Parathyroid adenoma (tissue), 2 donors: ENCODE results near the gene SCIMP.

Source experiments
- H2AFZ ChIP-seq: fragments of 300-600 bp; sonication (generic); one replicate; pipeline ENCODE4 v1.7.0; 2017; ENCODE audit warnings: antibody characterized with exemption, mild to moderate bottlenecking
- H3K27ac ChIP-seq: fragments of 300-600 bp; sonication (generic); one replicate; pipeline ENCODE4 v1.7.0; 2017
- H3K27me3 ChIP-seq: fragments of 300-600 bp; sonication (generic); one replicate; pipeline ENCODE4 v1.7.0; 2017; ENCODE audit warnings: low read length; ENCODE audit not compliant: control insufficient read depth, insufficient read depth
- H3K36me3 ChIP-seq: fragments of 300-600 bp; sonication (generic); one replicate; pipeline ENCODE4 v1.7.0; 2017; ENCODE audit warnings: low read length; ENCODE audit not compliant: control insufficient read depth, insufficient read depth
- H3K4me1 ChIP-seq: fragments of 300-600 bp; sonication (generic); one replicate; pipeline ENCODE4 v1.7.0; 2017; ENCODE audit warnings: control low read depth
- H3K4me2 ChIP-seq: fragments of 300-600 bp; sonication (generic); one replicate; pipeline ENCODE4 v1.7.0; 2017; ENCODE audit warnings: low read length
- H3K4me3 ChIP-seq: fragments of 300-600 bp; sonication (generic); one replicate; pipeline ENCODE4 v1.7.0; 2017; ENCODE audit warnings: low read depth, low read length
- H3K79me2 ChIP-seq: fragments of 300-600 bp; sonication (generic); one replicate; pipeline ENCODE4 v1.7.0; 2017; ENCODE audit warnings: control low read depth
- H3K9ac ChIP-seq: fragments of 300-600 bp; sonication (generic); one replicate; pipeline ENCODE4 v1.7.0; 2017; ENCODE audit warnings: mild to moderate bottlenecking
- H3K9me3 ChIP-seq: fragments of 300-600 bp; sonication (generic); one replicate; pipeline ENCODE4 v1.7.0; 2017; ENCODE audit warnings: low read length; ENCODE audit not compliant: control insufficient read depth
- TF ChIP-seq, protein P1 (sequence below): fragments of 300-600 bp; sonication (generic); IDR thresholded peaks from one replicate; pipeline ENCODE4 v1.7.0; 2017; ENCODE audit warnings: antibody characterized with exemption, mild to moderate bottlenecking
- donor health status: primary hyperparathyroidism.

The SCIMP gene

DNA sequence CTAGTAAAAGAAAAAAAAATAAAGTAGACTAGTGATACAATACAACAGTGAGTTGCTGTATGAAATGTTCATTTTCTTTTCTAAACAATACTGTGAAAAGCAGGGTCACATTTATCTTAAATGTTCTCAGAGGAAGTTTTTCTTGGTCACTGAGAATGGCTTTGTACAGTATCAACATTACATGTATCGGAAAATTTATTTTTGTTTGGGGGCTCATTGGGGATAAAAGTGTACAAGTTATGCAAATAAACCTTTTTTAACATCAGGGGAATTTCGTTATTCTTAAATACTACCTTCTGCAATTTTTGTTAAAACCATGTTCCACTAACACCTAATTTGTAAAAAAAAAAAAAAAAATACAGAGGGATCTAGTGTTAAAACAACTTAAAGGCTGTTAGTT is 34.3 kb downstream of the SCIMP start:
- H3K36me3 ChIP-seq, result no peaks in the 10 kb centered on the region
- peaks cover 33% of the 10 kb centered on the region for H3K79me2 ChIP-seq
- H3K4me2 ChIP-seq, result no peak overlapping the region
- H3K27me3 ChIP-seq, result no peaks in the 10 kb centered on the region
- H3K4me1 ChIP-seq, result no peaks in the 10 kb centered on the region
- no peaks in the 10 kb centered on the region for H3K9me3 ChIP-seq
- no peak overlapping the region for H3K27ac ChIP-seq
- H2AFZ ChIP-seq, result no peak overlapping the region
- no peak overlapping the region for H3K9ac ChIP-seq
- H3K4me3 ChIP-seq, result no peak overlapping the region
- TF ChIP-seq, protein P1, sequence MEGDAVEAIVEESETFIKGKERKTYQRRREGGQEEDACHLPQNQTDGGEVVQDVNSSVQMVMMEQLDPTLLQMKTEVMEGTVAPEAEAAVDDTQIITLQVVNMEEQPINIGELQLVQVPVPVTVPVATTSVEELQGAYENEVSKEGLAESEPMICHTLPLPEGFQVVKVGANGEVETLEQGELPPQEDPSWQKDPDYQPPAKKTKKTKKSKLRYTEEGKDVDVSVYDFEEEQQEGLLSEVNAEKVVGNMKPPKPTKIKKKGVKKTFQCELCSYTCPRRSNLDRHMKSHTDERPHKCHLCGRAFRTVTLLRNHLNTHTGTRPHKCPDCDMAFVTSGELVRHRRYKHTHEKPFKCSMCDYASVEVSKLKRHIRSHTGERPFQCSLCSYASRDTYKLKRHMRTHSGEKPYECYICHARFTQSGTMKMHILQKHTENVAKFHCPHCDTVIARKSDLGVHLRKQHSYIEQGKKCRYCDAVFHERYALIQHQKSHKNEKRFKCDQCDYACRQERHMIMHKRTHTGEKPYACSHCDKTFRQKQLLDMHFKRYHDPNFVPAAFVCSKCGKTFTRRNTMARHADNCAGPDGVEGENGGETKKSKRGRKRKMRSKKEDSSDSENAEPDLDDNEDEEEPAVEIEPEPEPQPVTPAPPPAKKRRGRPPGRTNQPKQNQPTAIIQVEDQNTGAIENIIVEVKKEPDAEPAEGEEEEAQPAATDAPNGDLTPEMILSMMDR, result no peak

DNA sequence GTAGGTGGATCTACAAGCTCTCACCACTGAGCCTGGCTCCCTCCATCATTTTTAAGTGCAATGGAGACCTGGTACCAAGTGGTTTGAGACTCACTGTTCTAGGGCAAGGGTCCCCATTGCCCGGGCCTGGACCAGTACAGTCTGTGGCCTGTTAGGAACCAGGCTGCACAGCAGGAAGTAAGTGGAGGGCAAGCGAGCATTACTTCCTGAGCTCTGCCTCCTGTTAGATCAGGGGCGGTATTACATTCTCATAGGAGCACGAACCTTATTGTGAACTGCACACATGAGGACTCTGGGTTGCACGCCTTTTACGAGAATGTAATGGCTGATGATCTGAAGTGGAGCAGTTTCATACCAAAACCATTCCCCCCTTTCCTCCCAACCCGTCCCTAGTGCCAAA is 36.2 kb downstream of the SCIMP start:
- no peak overlapping the region for H3K27ac ChIP-seq

GRCh38 chr17:5194346-5194745 is 40.3 kb downstream of the SCIMP start:
- Histone ChIP-seq H3K4me3 (no peak overlapping the region), H2AFZ (no peak overlapping the region), H3K36me3 (no peaks in the 10 kb centered on the region), H3K9me3 (no peaks in the 10 kb centered on the region), H3K4me1 (peaks cover 6% of the 10 kb centered on the region), H3K79me2 (peaks cover 18% of the 10 kb centered on the region), H3K27ac (no peak overlapping the region), H3K4me2 (no peak overlapping the region), H3K27me3 (no peaks in the 10 kb centered on the region), H3K9ac (no peak overlapping the region)
- TF ChIP-seq, protein P1, result no peak

More for the DNA sequence above, 36.2 kb downstream of the SCIMP start:
- no peak overlapping the region for H3K4me3 ChIP-seq
- TF ChIP-seq, protein P1, result no peak
- H3K79me2 ChIP-seq, result peaks cover 26% of the 10 kb centered on the region
- H3K27me3 ChIP-seq, result no peaks in the 10 kb centered on the region
- no peaks in the 10 kb centered on the region for H3K36me3 ChIP-seq
- H3K4me2 ChIP-seq, result no peak overlapping the region
- H3K4me1 ChIP-seq, result no peaks in the 10 kb centered on the region
- H2AFZ ChIP-seq, result no peak overlapping the region
- no peak overlapping the region for H3K9ac ChIP-seq
- H3K9me3 ChIP-seq, result no peaks in the 10 kb centered on the region

DNA sequence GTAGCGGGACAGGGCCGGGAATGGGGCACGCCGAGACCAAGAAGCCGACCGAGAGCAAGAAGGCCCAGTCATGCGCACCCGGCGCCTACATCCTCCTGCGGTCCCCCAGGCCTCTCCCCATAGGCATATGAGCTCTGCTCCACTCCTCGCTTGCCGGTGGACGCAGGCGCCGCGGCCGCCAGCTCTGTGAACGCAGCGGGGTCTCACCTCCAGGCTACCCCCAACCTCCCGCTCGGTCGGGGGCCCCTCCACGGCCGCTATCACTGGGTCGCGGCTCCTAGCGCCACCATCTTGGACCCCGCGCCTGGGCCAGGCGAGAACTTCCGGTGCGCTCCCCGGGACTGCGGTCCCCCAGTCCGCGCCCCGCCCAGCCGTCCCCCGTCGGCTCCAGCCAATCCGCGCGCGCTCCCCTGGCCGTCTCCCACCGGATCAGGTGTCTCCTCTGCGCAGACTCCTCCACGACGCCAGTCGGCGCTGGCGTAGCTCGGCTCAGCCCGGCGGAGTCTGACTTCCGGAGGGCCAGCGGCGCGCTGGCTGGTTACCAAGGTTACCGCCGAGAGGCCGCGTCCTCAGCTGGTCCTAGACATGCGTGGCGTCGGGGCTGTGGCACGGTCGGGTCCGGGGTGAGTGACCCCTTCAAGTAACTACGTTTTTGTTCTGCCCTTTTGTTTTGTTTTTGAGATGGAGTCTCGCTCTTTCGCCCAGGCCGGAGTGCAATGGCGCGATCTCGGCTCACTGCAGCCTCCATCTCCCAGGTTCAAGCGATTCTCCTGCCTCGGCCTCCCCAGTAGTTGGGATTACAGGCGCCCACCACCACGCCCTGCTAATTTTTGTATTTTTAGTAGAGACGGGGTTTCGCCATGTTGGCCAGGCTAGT is 42.9 kb downstream of the SCIMP start, which contains the start of gene ZNF594:
TSS of gene ZNF594 (minus strand) at position 328 of the 877 bp plus-strand sequence. CDS start 7,612 bp downstream, outside the sequence.
- Histone ChIP-seq H3K9ac (peak within 1 kb of the TSS; percentile 42), H3K27ac (peak within 1 kb of the TSS; percentile 76), H3K9me3 (peaks cover 5% of the 10 kb centered on the region), H2AFZ (peak within 1 kb of the TSS; percentile 88), H3K4me3 (peak within 1 kb of the TSS; percentile 78), H3K36me3 (no peaks in the 10 kb centered on the region), H3K27me3 (no peaks in the 10 kb centered on the region), H3K79me2 (peaks cover 9% of the 10 kb centered on the region), H3K4me2 (peak within 1 kb of the TSS; percentile 91), H3K4me1 (peaks cover 6% of the 10 kb centered on the region)
- TF ChIP-seq, protein P1, result peak; percentile 85
